ENCODE measurements around the gene MSI2. TPM values are rescaled to one million over a fixed set of nuclear protein-coding genes. Genes with fewer than 3 reads are reported as not detected.

MSI2 gene
- total RNA-seq, 1 donor from 2014 or later: 33.8 TPM

GRCh38 chr17:57548421-57549410 lies 292.4 kb downstream of the MSI2 start:
- DNase-seq (ENCODE audit: low read depth): no peak
- H3K4me3 ChIP-seq (ENCODE audit: low read depth, low read length): no peak overlapping the region
- no peaks in the 10 kb centered on the region for H3K27me3 ChIP-seq (ENCODE audit: control insufficient read depth, insufficient read depth, low read length)
- H3K36me3 ChIP-seq (ENCODE audit: control insufficient read depth, insufficient read depth, low read length): no peaks in the 10 kb centered on the region
- TF ChIP-seq CTCF (IDR thresholded peaks at IDR 0.05; ENCODE audit: insufficient read depth, low read length, poor library complexity, severe bottlenecking): no peak

GRCh38 chr17:57549468-57549867 lies 293.1 kb downstream of the MSI2 start:
- H3K27me3 ChIP-seq (ENCODE audit: control insufficient read depth, insufficient read depth, low read length): no peaks in the 10 kb centered on the region
- H3K4me3 ChIP-seq (ENCODE audit: low read depth, low read length): no peak overlapping the region
- no peak for TF ChIP-seq CTCF (IDR thresholded peaks at IDR 0.05; ENCODE audit: insufficient read depth, low read length, poor library complexity, severe bottlenecking)
- DNase-seq (ENCODE audit: low read depth): no peak
- no peaks in the 10 kb centered on the region for H3K36me3 ChIP-seq (ENCODE audit: control insufficient read depth, insufficient read depth, low read length)

GRCh38 chr17:57550016-57550415 lies 293.7 kb downstream of the MSI2 start:
- no peak for TF ChIP-seq CTCF (IDR thresholded peaks at IDR 0.05; ENCODE audit: insufficient read depth, low read length, poor library complexity, severe bottlenecking)
- Histone ChIP-seq H3K4me3 (ENCODE audit: low read depth, low read length) (no peak overlapping the region), H3K36me3 (ENCODE audit: control insufficient read depth, insufficient read depth, low read length) (no peaks in the 10 kb centered on the region), H3K27me3 (ENCODE audit: control insufficient read depth, insufficient read depth, low read length) (no peaks in the 10 kb centered on the region)
- no peak for DNase-seq (ENCODE audit: low read depth)

- TF ChIP-seq CTCF (IDR thresholded peaks at IDR 0.05; ENCODE audit: insufficient read depth, low read length, poor library complexity, severe bottlenecking): no peak
- DNase-seq (ENCODE audit: low read depth): no peak
These were observed 294.5 kb downstream of the MSI2 start for GRCh38 chr17:57550668-57551315.

DNA sequence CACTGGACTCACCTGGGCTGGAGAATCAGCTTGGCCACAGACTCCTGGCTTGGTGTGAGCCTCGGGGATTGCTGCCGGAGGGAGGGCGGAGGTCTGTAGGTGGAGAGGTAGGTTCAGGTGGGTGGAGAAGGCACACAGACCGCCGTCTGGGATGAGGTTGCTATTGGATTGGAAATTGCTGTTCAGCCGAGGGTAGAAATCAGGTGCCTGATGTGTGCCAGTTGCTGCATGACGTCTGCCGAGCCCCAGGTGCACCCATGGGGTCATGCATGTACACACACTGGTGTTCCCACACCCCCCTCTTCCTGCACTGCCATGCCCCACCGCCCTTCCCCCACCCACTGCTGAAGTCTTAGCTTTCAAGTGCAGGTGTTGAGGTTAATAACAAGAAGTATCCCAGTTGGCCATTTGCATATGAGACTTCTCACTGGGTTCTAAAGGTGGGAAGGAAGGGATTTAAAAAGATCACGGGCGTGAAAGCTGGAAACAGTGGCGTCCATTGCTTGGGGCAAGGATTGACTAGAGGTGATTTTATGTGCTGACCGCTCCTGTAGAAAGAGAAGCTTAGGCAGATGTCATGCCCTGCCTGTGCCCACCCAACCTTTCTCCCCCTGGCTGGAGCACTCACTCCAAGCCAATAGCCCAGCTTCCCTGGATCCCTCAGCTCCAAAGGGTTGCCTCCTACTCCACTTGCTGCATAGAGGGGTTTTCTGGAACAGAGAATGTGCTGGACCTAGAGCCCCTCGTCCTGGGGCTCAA lies 295.2 kb downstream of the MSI2 start:
- H3K4me3 ChIP-seq (ENCODE audit: low read depth, low read length): no peak overlapping the region
- no peaks in the 10 kb centered on the region for H3K36me3 ChIP-seq (ENCODE audit: control insufficient read depth, insufficient read depth, low read length)
- no peaks in the 10 kb centered on the region for H3K27me3 ChIP-seq (ENCODE audit: control insufficient read depth, insufficient read depth, low read length)
- TF ChIP-seq CTCF (IDR thresholded peaks at IDR 0.05; ENCODE audit: insufficient read depth, low read length, poor library complexity, severe bottlenecking): no peak
- no peak for DNase-seq (ENCODE audit: low read depth)

More at GRCh38 chr17:57550668-57551315, 294.5 kb downstream of the MSI2 start:
- Histone ChIP-seq H3K36me3 (ENCODE audit: control insufficient read depth, insufficient read depth, low read length) (no peaks in the 10 kb centered on the region), H3K27me3 (ENCODE audit: control insufficient read depth, insufficient read depth, low read length) (no peaks in the 10 kb centered on the region), H3K4me3 (ENCODE audit: low read depth, low read length) (no peak overlapping the region)
